ENCODE measurements around the gene PIGU. TPM values are rescaled to one million over a fixed set of nuclear protein-coding genes. Genes with fewer than 3 reads are reported as not detected.

The PIGU gene
- polyA plus RNA-seq, 1 donor from 2014 or later = 35.8 TPM

DNA sequence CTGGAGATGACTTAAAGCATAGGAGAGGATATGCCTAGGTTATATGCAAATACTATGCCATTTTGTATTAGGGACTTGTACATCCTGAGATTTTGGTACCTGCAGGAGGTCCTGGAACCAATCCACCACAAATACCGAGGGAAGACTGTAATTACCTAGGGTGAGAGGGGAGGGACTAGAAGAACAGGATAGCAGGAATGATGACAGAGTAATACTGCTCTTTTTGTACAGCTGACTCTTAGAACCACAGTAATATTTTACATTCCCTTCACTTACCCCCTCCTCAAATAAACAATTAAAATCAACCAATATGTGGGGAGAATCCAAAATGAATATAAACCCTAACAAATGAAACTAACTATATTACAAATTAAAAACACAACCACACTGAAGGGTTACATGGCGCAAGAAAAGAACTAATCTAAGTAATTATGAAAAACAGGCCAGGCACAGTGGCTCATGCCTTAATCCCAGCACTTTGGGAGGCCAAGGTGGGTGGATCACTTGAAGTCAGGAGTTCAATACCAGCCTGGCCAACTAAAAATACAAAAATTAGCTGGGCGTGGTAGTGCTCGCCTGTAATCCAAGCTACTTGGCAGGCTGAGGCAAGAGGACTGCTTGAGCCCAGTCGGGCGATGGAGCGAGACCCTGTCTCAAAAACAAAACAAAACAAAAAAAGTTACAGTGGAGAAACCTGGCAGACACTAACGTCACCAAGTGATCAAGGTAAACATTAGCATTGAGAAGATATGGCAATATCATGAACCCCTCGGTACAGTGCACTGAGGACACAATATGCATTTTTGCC, 81.3 kb downstream of the PIGU start:
- H3K27me3 ChIP-seq (ENCODE audit: insufficient read depth, low read depth, low read length) = no peaks in the 10 kb centered on the region
- H3K9me2 ChIP-seq (ENCODE audit: insufficient read depth, low read length) = no peaks in the 10 kb centered on the region
- H3K79me2 ChIP-seq (replicated peaks; ENCODE audit: insufficient read depth, low read length) = no peaks in the 10 kb centered on the region
- H3K9ac ChIP-seq (ENCODE audit: low read length) = no peak overlapping the region
- no peak overlapping the region for H3K4me3 ChIP-seq (ENCODE audit: low read length)
- TF ChIP-seq TAF1 (IDR thresholded peaks at IDR 0.05; ENCODE audit: low read depth) (no peak), RAD21 (conservative IDR thresholded peaks at IDR 0.05) (no peak), EZH2 (IDR thresholded peaks at IDR 0.05; ENCODE audit: borderline replicate concordance, insufficient read depth, low read length, poor library complexity, severe bottlenecking) (no peak)
- no peaks in the 10 kb centered on the region for H4K20me1 ChIP-seq (ENCODE audit: insufficient read depth)
- H3K36me3 ChIP-seq (ENCODE audit: insufficient read depth, low read length) = no peaks in the 10 kb centered on the region
- no peak overlapping the region for H2AFZ ChIP-seq (ENCODE audit: low read depth, low read length)
- H3K9me3 ChIP-seq (ENCODE audit: low read length) = no peaks in the 10 kb centered on the region
- H3K27ac ChIP-seq (ENCODE audit: low read length) = no peak overlapping the region
- H3F3A ChIP-seq (ENCODE audit: insufficient read depth, low read length, poor library complexity, severe bottlenecking) = no peaks in the 10 kb centered on the region
- no peak overlapping the region for H3K4me2 ChIP-seq (ENCODE audit: low read length)

DNA sequence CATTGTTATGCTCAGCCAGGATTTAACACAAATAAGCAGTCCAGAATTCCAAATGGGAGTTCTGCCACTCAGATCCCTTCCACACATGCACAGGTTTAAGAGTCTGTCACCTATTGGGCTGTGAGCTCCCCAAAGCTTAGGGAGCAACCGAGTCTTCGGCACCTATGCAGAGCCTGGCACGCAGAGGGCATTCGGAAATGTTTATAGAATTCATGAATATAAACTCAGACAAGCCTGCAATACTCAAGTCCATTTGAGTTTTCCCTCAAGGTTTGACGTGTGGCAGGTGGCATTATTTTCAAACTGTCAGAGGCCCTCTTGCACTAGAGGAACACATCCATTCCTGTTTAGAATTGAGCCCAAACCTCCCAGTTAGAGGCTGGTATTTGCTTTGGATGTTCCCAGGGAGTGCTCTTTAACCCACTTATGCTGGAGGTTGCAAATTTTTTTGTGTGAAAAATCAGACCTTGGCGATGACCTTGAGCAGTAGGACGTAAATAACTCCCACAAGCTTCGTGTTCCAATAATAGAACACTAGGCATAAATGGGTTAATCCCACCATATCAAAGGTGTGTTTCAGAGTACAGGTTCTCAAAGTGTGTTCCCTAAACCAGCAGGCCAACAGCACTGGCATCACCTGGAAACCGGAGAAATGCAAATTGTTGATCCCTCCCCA, 90.3 kb downstream of the PIGU start:
- H3F3A ChIP-seq (ENCODE audit: insufficient read depth, low read length, poor library complexity, severe bottlenecking) = no peaks in the 10 kb centered on the region
- no peak overlapping the region for H3K4me3 ChIP-seq (ENCODE audit: low read length)
- H3K79me2 ChIP-seq (replicated peaks; ENCODE audit: insufficient read depth, low read length) = no peaks in the 10 kb centered on the region
- no peak overlapping the region for H3K4me2 ChIP-seq (ENCODE audit: low read length)
- no peaks in the 10 kb centered on the region for H4K20me1 ChIP-seq (ENCODE audit: insufficient read depth)
- peaks cover 5% of the 10 kb centered on the region for H3K36me3 ChIP-seq (ENCODE audit: insufficient read depth, low read length)
- no peak overlapping the region for H3K27ac ChIP-seq (ENCODE audit: low read length)
- no peaks in the 10 kb centered on the region for H3K9me2 ChIP-seq (ENCODE audit: insufficient read depth, low read length)
- TF ChIP-seq, protein P1, sequence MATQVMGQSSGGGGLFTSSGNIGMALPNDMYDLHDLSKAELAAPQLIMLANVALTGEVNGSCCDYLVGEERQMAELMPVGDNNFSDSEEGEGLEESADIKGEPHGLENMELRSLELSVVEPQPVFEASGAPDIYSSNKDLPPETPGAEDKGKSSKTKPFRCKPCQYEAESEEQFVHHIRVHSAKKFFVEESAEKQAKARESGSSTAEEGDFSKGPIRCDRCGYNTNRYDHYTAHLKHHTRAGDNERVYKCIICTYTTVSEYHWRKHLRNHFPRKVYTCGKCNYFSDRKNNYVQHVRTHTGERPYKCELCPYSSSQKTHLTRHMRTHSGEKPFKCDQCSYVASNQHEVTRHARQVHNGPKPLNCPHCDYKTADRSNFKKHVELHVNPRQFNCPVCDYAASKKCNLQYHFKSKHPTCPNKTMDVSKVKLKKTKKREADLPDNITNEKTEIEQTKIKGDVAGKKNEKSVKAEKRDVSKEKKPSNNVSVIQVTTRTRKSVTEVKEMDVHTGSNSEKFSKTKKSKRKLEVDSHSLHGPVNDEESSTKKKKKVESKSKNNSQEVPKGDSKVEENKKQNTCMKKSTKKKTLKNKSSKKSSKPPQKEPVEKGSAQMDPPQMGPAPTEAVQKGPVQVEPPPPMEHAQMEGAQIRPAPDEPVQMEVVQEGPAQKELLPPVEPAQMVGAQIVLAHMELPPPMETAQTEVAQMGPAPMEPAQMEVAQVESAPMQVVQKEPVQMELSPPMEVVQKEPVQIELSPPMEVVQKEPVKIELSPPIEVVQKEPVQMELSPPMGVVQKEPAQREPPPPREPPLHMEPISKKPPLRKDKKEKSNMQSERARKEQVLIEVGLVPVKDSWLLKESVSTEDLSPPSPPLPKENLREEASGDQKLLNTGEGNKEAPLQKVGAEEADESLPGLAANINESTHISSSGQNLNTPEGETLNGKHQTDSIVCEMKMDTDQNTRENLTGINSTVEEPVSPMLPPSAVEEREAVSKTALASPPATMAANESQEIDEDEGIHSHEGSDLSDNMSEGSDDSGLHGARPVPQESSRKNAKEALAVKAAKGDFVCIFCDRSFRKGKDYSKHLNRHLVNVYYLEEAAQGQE (IDR thresholded peaks at IDR 0.05; ENCODE audit: borderline replicate concordance) = no peak
- TF ChIP-seq EZH2 (IDR thresholded peaks at IDR 0.05; ENCODE audit: borderline replicate concordance, insufficient read depth, low read length, poor library complexity, severe bottlenecking) (no peak), POLR2AphosphoS5 (IDR thresholded peaks at IDR 0.05) (no peak), RAD21 (conservative IDR thresholded peaks at IDR 0.05) (no peak), MXI1 (conservative IDR thresholded peaks at IDR 0.05; ENCODE audit: poor library complexity, severe bottlenecking) (no peak), SMC3 (conservative IDR thresholded peaks at IDR 0.05; ENCODE audit: poor library complexity) (no peak), EP300 (conservative IDR thresholded peaks at IDR 0.05; ENCODE audit: poor library complexity, severe bottlenecking) (no peak), TAF1 (IDR thresholded peaks at IDR 0.05; ENCODE audit: low read depth) (no peak)
- TF ChIP-seq, protein P2, sequence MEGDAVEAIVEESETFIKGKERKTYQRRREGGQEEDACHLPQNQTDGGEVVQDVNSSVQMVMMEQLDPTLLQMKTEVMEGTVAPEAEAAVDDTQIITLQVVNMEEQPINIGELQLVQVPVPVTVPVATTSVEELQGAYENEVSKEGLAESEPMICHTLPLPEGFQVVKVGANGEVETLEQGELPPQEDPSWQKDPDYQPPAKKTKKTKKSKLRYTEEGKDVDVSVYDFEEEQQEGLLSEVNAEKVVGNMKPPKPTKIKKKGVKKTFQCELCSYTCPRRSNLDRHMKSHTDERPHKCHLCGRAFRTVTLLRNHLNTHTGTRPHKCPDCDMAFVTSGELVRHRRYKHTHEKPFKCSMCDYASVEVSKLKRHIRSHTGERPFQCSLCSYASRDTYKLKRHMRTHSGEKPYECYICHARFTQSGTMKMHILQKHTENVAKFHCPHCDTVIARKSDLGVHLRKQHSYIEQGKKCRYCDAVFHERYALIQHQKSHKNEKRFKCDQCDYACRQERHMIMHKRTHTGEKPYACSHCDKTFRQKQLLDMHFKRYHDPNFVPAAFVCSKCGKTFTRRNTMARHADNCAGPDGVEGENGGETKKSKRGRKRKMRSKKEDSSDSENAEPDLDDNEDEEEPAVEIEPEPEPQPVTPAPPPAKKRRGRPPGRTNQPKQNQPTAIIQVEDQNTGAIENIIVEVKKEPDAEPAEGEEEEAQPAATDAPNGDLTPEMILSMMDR (IDR thresholded peaks at IDR 0.05; ENCODE audit: poor library complexity, severe bottlenecking) = no peak
- H2AFZ ChIP-seq (ENCODE audit: low read depth, low read length) = no peak overlapping the region
- H3K9me3 ChIP-seq (ENCODE audit: low read length) = no peaks in the 10 kb centered on the region
- no peaks in the 10 kb centered on the region for H3K27me3 ChIP-seq (ENCODE audit: insufficient read depth, low read depth, low read length)
- no peak overlapping the region for H3K9ac ChIP-seq (ENCODE audit: low read length)
